ENCODE results near the gene ACSM6.

The ACSM6 gene

GRCh38 chr10:95243318-95243617 is 49.2 kb downstream of the ACSM6 start:
- H3K9me3 ChIP-seq (ENCODE audit: control insufficient read depth, low read length) = no peaks in the 10 kb centered on the region
- H3K36me3 ChIP-seq (ENCODE audit: control insufficient read depth, insufficient read depth, low read length) = no peaks in the 10 kb centered on the region
- no peaks in the 10 kb centered on the region for H3K27me3 ChIP-seq (ENCODE audit: control insufficient read depth, insufficient read depth, low read length, poor library complexity, severe bottlenecking)
- no peak overlapping the region for H3K4me3 ChIP-seq (ENCODE audit: insufficient read depth, low read depth, low read length)
- no peaks in the 10 kb centered on the region for H3K4me1 ChIP-seq (ENCODE audit: control insufficient read depth, insufficient read depth, low read length)
- 71 to 77% methylated on average over 3 of the region's 3 CpGs for WGBS, 2 experiments
- H3K27ac ChIP-seq (ENCODE audit: insufficient read depth, low read depth, low read length, poor library complexity, severe bottlenecking) = no peak overlapping the region

DNA sequence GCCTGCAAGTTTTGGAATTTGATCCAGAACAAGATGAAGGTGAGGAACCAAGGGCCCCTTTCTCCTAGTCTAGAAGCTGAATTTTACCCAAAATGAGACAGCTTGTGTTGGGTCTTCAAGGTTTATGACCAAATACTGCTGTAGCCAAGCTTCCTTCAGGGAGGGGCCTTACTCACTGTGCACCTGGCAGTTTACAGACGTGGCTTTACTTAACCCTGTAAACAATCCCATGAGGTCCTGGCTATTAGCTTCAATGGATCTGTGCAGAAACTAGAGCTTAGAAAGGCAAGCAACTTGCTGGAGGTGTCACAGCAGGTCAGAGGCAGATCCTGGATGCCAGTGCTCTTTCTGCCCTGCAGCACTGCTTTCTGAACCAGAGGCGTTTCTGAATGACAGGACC is 50.1 kb downstream of the ACSM6 start:
- Histone ChIP-seq H3K4me3 (ENCODE audit: insufficient read depth, low read depth, low read length) (no peak overlapping the region), H3K4me1 (ENCODE audit: control insufficient read depth, insufficient read depth, low read length) (no peaks in the 10 kb centered on the region), H3K27me3 (ENCODE audit: control insufficient read depth, insufficient read depth, low read length, poor library complexity, severe bottlenecking) (no peaks in the 10 kb centered on the region), H3K27ac (ENCODE audit: insufficient read depth, low read depth, low read length, poor library complexity, severe bottlenecking) (no peak overlapping the region), H3K9me3 (ENCODE audit: control insufficient read depth, low read length) (no peaks in the 10 kb centered on the region), H3K36me3 (ENCODE audit: control insufficient read depth, insufficient read depth, low read length) (no peaks in the 10 kb centered on the region)
- WGBS, 2 experiments = 87 to 89% methylated on average over 2 of the region's 2 CpGs

DNA sequence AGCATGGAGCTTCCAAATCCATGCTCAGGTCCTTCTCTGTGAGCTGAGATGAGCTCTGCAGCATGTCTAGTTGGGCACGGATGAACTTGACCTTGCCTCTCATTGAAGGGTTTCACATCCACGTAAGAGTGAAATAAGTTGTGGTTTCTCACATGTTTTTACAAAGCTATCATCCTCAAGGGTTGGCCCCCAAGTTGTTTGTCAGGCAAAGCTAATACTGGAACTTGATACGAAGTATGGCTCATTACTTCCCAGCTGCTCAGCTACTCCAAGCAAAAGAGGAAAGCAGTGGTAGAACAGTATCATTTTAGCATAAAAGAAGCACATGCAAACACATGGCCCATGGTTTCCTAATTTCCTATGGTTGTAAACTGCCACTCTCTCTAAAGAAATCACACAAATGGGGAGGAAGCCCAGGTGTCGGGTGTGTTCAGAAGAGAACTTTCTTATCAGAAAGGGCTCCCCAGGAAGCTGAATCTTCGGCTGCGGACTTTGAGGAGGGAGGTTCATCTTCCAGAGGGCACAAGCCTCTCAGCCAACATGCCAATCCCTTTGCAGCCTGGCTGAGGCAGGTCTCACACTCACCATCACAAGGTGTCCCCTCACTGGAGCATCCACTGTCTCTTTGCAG is 51.5 kb downstream of the ACSM6 start:
- no peaks in the 10 kb centered on the region for H3K36me3 ChIP-seq (ENCODE audit: control insufficient read depth, insufficient read depth, low read length)
- 90 to 93% methylated on average over 6 of the region's 6 CpGs for WGBS, 2 experiments

DNA sequence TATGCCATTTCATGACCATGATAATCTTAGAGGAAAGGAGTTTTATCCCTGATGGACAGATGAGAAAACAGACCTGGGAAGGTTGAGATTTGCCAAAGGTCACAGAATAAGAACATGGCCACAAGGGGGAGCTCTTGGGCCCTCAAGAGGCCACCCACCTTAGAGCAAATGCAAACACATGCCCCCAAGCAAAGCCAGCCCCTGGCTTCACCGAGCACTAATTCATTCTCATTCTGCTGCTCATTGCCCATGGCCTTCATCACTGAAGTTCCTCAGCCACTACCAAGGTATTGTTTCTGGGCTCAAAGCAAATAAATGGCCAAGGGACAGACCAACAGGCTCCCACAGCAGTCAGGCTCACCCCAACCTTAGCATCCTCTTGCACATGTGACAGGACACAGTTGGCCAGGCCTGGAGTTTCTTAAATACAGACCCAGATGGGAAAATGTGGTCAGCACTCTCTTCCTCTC is 52.6 kb downstream of the ACSM6 start:
- Histone ChIP-seq H3K27ac (ENCODE audit: insufficient read depth, low read depth, low read length, poor library complexity, severe bottlenecking) (no peak overlapping the region), H3K4me3 (ENCODE audit: insufficient read depth, low read depth, low read length) (no peak overlapping the region), H3K4me1 (ENCODE audit: control insufficient read depth, insufficient read depth, low read length) (no peaks in the 10 kb centered on the region), H3K27me3 (ENCODE audit: control insufficient read depth, insufficient read depth, low read length, poor library complexity, severe bottlenecking) (no peaks in the 10 kb centered on the region), H3K36me3 (ENCODE audit: control insufficient read depth, insufficient read depth, low read length) (no peaks in the 10 kb centered on the region), H3K9me3 (ENCODE audit: control insufficient read depth, low read length) (no peaks in the 10 kb centered on the region)
- WGBS, 2 experiments = 22 to 28% methylated on average over 1 of the region's 1 CpG

More for the DNA sequence above, 51.5 kb downstream of the ACSM6 start:
- Histone ChIP-seq H3K27me3 (ENCODE audit: control insufficient read depth, insufficient read depth, low read length, poor library complexity, severe bottlenecking) (no peaks in the 10 kb centered on the region), H3K4me1 (ENCODE audit: control insufficient read depth, insufficient read depth, low read length) (no peaks in the 10 kb centered on the region), H3K4me3 (ENCODE audit: insufficient read depth, low read depth, low read length) (no peak overlapping the region), H3K9me3 (ENCODE audit: control insufficient read depth, low read length) (no peaks in the 10 kb centered on the region), H3K27ac (ENCODE audit: insufficient read depth, low read depth, low read length, poor library complexity, severe bottlenecking) (no peak overlapping the region)

- no peak overlapping the region for H3K27ac ChIP-seq (ENCODE audit: insufficient read depth, low read depth, low read length, poor library complexity, severe bottlenecking)
Measured at GRCh38 chr10:95247200-95247880, 53.3 kb downstream of the ACSM6 start.

GRCh38 chr10:95247881-95248583 is 54.0 kb downstream of the ACSM6 start:
- Histone ChIP-seq H3K36me3 (ENCODE audit: control insufficient read depth, insufficient read depth, low read length) (no peaks in the 10 kb centered on the region), H3K4me3 (ENCODE audit: insufficient read depth, low read depth, low read length) (no peak overlapping the region), H3K27ac (ENCODE audit: insufficient read depth, low read depth, low read length, poor library complexity, severe bottlenecking) (no peak overlapping the region), H3K9me3 (ENCODE audit: control insufficient read depth, low read length) (no peaks in the 10 kb centered on the region), H3K27me3 (ENCODE audit: control insufficient read depth, insufficient read depth, low read length, poor library complexity, severe bottlenecking) (no peaks in the 10 kb centered on the region), H3K4me1 (ENCODE audit: control insufficient read depth, insufficient read depth, low read length) (no peaks in the 10 kb centered on the region)
- 93 to 95% methylated on average over 7 of the region's 7 CpGs for WGBS, 2 experiments

More at GRCh38 chr10:95247200-95247880, 53.3 kb downstream of the ACSM6 start:
- Histone ChIP-seq H3K9me3 (ENCODE audit: control insufficient read depth, low read length) (no peaks in the 10 kb centered on the region), H3K27me3 (ENCODE audit: control insufficient read depth, insufficient read depth, low read length, poor library complexity, severe bottlenecking) (no peaks in the 10 kb centered on the region), H3K4me3 (ENCODE audit: insufficient read depth, low read depth, low read length) (no peak overlapping the region), H3K36me3 (ENCODE audit: control insufficient read depth, insufficient read depth, low read length) (no peaks in the 10 kb centered on the region), H3K4me1 (ENCODE audit: control insufficient read depth, insufficient read depth, low read length) (no peaks in the 10 kb centered on the region)
- 89 to 95% methylated on average over 6 of the region's 6 CpGs for WGBS, 2 experiments

DNA sequence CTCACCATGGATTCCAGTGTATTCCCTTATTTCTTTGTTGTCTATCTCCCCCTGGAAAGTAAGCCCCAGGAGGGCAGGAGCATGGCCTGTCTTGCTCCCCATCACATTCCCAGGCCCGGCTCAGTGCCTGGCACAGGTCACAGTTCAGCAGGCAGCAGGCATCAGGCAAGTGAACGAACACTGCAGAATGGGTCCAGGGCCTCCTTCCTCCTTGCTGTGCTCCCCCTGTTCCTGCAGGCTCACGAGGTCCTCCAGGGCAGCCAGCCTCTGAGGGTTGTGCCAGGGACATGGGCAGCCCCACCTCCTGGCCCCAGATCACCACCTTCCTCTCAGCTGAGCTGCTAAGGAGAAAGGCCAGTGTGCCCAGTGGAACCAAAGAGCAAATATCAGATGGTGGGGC is 55.0 kb downstream of the ACSM6 start:
- Histone ChIP-seq H3K4me1 (ENCODE audit: control insufficient read depth, insufficient read depth, low read length) (no peaks in the 10 kb centered on the region), H3K4me3 (ENCODE audit: insufficient read depth, low read depth, low read length) (no peak overlapping the region)

DNA sequence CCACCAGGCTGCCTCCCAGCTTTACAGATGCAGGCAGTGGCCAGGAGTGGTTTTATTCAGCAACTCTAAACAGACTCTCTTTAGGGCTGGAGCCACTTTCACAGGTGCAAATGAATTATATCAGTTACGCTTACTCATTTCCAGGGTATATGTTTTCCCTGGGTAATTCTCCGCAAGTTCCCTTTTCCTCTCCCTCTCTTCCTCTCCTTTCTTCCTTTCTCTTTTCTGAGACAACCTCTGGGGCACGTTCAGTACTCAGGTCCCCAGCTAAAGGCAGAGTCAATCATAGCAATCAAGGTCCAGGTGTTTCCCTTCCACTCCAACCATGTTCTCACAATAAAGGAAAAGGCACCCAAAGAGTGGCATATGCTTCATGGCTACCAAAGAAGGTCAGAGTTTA is 55.4 kb downstream of the ACSM6 start:
- no peak overlapping the region for H3K27ac ChIP-seq (ENCODE audit: insufficient read depth, low read depth, low read length, poor library complexity, severe bottlenecking)

More for the DNA sequence above, 55.0 kb downstream of the ACSM6 start:
- Histone ChIP-seq H3K9me3 (ENCODE audit: control insufficient read depth, low read length) (no peaks in the 10 kb centered on the region), H3K36me3 (ENCODE audit: control insufficient read depth, insufficient read depth, low read length) (no peaks in the 10 kb centered on the region), H3K27ac (ENCODE audit: insufficient read depth, low read depth, low read length, poor library complexity, severe bottlenecking) (no peak overlapping the region), H3K27me3 (ENCODE audit: control insufficient read depth, insufficient read depth, low read length, poor library complexity, severe bottlenecking) (no peaks in the 10 kb centered on the region)
- WGBS, 2 experiments = 90 to 91% methylated on average over 3 of the region's 3 CpGs

GRCh38 chr10:95250856-95251255 is 56.8 kb downstream of the ACSM6 start:
- H3K27ac ChIP-seq (ENCODE audit: insufficient read depth, low read depth, low read length, poor library complexity, severe bottlenecking) = no peak overlapping the region
- H3K36me3 ChIP-seq (ENCODE audit: control insufficient read depth, insufficient read depth, low read length) = no peaks in the 10 kb centered on the region
- 92 to 93% methylated on average over 4 of the region's 4 CpGs for WGBS, 2 experiments
- no peaks in the 10 kb centered on the region for H3K27me3 ChIP-seq (ENCODE audit: control insufficient read depth, insufficient read depth, low read length, poor library complexity, severe bottlenecking)
- H3K4me3 ChIP-seq (ENCODE audit: insufficient read depth, low read depth, low read length) = no peak overlapping the region
- no peaks in the 10 kb centered on the region for H3K9me3 ChIP-seq (ENCODE audit: control insufficient read depth, low read length)
- H3K4me1 ChIP-seq (ENCODE audit: control insufficient read depth, insufficient read depth, low read length) = no peaks in the 10 kb centered on the region

More for the DNA sequence above, 55.4 kb downstream of the ACSM6 start:
- no peak overlapping the region for H3K4me3 ChIP-seq (ENCODE audit: insufficient read depth, low read depth, low read length)
- WGBS, 2 experiments = 89% methylated on average over 3 of the region's 3 CpGs
- H3K9me3 ChIP-seq (ENCODE audit: control insufficient read depth, low read length) = no peaks in the 10 kb centered on the region
- no peaks in the 10 kb centered on the region for H3K27me3 ChIP-seq (ENCODE audit: control insufficient read depth, insufficient read depth, low read length, poor library complexity, severe bottlenecking)
- H3K36me3 ChIP-seq (ENCODE audit: control insufficient read depth, insufficient read depth, low read length) = no peaks in the 10 kb centered on the region
- no peaks in the 10 kb centered on the region for H3K4me1 ChIP-seq (ENCODE audit: control insufficient read depth, insufficient read depth, low read length)

DNA sequence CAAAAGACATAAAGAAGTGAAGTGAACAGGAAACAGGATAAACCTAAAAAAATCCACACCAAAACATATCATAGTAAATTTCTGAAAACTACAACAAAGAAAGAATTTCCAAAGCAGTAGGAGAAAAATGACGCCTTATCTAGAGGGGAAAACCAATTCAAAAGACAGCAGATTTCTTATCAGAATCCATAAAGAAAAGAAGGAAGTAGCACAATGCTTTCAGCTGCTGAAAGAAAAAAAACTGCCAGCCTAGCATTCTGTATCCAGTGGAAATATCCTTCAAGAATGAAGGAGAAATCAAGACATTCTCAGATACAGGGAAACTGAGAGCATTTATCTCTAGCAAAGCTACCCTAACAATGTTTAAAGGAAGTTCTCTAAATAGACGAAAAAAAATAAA is 59.0 kb downstream of the ACSM6 start:
- peaks cover 4% of the 10 kb centered on the region for H3K36me3 ChIP-seq (ENCODE audit: control insufficient read depth, insufficient read depth, low read length)
- WGBS, 2 experiments = 92 to 100% methylated on average over 2 of the region's 2 CpGs
- H3K9me3 ChIP-seq (ENCODE audit: control insufficient read depth, low read length) = no peaks in the 10 kb centered on the region
- no peak overlapping the region for H3K27ac ChIP-seq (ENCODE audit: insufficient read depth, low read depth, low read length, poor library complexity, severe bottlenecking)
- H3K4me1 ChIP-seq (ENCODE audit: control insufficient read depth, insufficient read depth, low read length) = no peaks in the 10 kb centered on the region
- H3K27me3 ChIP-seq (ENCODE audit: control insufficient read depth, insufficient read depth, low read length, poor library complexity, severe bottlenecking) = no peaks in the 10 kb centered on the region
- H3K4me3 ChIP-seq (ENCODE audit: insufficient read depth, low read depth, low read length) = no peak overlapping the region
